Ishikawa (cell line): ENCODE measurements around the gene TRPV3.

ENCODE experiments used
- CEBPB ChIP-seq: IDR thresholded peaks from 2 replicates; pipeline ENCODE4 v1.6.1; 2012
- CREB1 ChIP-seq: IDR thresholded peaks from 2 replicates; pipeline ENCODE4 v1.6.1; 2012; ENCODE audit warnings: low read depth
- EGR1 ChIP-seq: IDR thresholded peaks from 2 replicates; pipeline ENCODE4 v1.6.1; 2012
- EP300 ChIP-seq: IDR thresholded peaks from 2 replicates; pipeline ENCODE4 v1.6.1; 2012; ENCODE audit warnings: borderline replicate concordance
- FOXM1 ChIP-seq: IDR thresholded peaks from 2 replicates; pipeline ENCODE4 v1.6.1; 2012; ENCODE audit warnings: low read depth, borderline replicate concordance
- MAX ChIP-seq: IDR thresholded peaks from 2 replicates; pipeline ENCODE4 v1.6.1; 2012
- NFIC ChIP-seq: IDR thresholded peaks from 2 replicates; pipeline ENCODE4 v1.6.1; 2012
- RAD21 ChIP-seq: IDR thresholded peaks from 2 replicates; pipeline ENCODE4 v1.6.1; 2012; ENCODE audit warnings: low read depth
- TAF1 ChIP-seq: IDR thresholded peaks from 2 replicates; pipeline ENCODE4 v1.6.1; 2012; ENCODE audit warnings: low read depth, mild to moderate bottlenecking
- TCF12 ChIP-seq: IDR thresholded peaks from 2 replicates; pipeline ENCODE4 v1.6.1; 2012; ENCODE audit warnings: low read depth
- TEAD4 ChIP-seq: IDR thresholded peaks from 2 replicates; pipeline ENCODE4 v1.6.1; 2012
- USF1 ChIP-seq: IDR thresholded peaks from 2 replicates; pipeline ENCODE4 v1.6.1; 2012
- YY1 ChIP-seq: IDR thresholded peaks from 2 replicates; pipeline ENCODE4 v1.6.1; 2012; ENCODE audit warnings: low read depth
- ZBTB7A ChIP-seq: IDR thresholded peaks from 2 replicates; pipeline ENCODE4 v1.6.1; 2012; ENCODE audit warnings: low read depth
- TF ChIP-seq, protein P1 (sequence below): IDR thresholded peaks from 2 replicates; pipeline ENCODE4 v1.6.1; 2012; ENCODE audit warnings: low read depth, mild to moderate bottlenecking

Gene TRPV3

DNA sequence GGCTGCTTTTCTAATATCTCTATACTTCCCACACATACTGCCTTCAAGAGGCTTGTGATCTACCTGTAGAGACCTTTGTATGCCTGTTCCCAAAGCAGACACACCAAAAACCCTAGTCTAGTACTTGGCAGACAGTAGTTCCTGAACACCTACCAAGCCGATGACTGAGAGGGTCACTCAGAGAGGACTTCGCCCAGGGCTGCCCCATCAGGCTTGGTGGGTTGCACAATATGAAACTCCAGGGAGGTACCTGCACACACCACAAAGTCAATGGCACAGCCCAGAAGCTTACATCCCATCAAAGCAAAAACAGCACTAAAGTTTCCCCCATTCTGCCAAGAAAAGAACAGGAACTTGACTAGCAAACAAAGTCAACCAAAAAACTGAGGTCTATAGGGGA lies 51.6 kb downstream of the TRPV3 start:
- TF ChIP-seq CEBPB (no peak), RAD21 (no peak), TCF12 (no peak), TEAD4 (no peak), ZBTB7A (no peak)

DNA sequence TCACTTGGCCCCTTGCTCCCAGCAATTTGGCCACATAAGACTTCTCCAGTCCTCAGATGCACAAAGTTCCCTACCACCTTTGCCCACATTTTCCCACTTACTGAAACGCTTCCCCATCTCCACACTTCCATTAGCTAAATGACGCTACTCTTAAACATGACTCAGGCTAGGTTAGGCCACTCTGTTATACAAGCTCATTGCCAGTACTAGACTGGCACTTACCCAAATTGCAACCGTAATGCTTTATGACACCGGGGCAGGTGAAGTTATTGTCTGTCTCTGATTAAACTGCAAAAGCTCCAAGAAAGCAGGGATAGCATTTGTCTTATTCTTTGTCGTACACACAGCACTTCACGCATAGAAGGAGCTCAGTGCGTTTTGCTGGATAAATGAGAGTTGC lies 52.6 kb downstream of the TRPV3 start:
- TF ChIP-seq NFIC, result no peak
- TF ChIP-seq YY1, result no peak
- TF ChIP-seq EGR1, result no peak
- no peak for TF ChIP-seq TAF1
- no peak for TF ChIP-seq RAD21
- TF ChIP-seq MAX, result no peak
- TF ChIP-seq EP300, result no peak
- no peak for TF ChIP-seq CREB1

GRCh38 chr17:3503285-3503684 lies 54.3 kb downstream of the TRPV3 start:
- TF ChIP-seq EP300 (no peak), YY1 (no peak), NFIC (no peak), MAX (no peak), TEAD4 (no peak), CREB1 (no peak), TCF12 (no peak), FOXM1 (no peak), ZBTB7A (no peak), CEBPB (no peak), EGR1 (no peak), TAF1 (no peak), USF1 (no peak), RAD21 (no peak)
- TF ChIP-seq, protein P1, sequence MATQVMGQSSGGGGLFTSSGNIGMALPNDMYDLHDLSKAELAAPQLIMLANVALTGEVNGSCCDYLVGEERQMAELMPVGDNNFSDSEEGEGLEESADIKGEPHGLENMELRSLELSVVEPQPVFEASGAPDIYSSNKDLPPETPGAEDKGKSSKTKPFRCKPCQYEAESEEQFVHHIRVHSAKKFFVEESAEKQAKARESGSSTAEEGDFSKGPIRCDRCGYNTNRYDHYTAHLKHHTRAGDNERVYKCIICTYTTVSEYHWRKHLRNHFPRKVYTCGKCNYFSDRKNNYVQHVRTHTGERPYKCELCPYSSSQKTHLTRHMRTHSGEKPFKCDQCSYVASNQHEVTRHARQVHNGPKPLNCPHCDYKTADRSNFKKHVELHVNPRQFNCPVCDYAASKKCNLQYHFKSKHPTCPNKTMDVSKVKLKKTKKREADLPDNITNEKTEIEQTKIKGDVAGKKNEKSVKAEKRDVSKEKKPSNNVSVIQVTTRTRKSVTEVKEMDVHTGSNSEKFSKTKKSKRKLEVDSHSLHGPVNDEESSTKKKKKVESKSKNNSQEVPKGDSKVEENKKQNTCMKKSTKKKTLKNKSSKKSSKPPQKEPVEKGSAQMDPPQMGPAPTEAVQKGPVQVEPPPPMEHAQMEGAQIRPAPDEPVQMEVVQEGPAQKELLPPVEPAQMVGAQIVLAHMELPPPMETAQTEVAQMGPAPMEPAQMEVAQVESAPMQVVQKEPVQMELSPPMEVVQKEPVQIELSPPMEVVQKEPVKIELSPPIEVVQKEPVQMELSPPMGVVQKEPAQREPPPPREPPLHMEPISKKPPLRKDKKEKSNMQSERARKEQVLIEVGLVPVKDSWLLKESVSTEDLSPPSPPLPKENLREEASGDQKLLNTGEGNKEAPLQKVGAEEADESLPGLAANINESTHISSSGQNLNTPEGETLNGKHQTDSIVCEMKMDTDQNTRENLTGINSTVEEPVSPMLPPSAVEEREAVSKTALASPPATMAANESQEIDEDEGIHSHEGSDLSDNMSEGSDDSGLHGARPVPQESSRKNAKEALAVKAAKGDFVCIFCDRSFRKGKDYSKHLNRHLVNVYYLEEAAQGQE, result no peak

DNA sequence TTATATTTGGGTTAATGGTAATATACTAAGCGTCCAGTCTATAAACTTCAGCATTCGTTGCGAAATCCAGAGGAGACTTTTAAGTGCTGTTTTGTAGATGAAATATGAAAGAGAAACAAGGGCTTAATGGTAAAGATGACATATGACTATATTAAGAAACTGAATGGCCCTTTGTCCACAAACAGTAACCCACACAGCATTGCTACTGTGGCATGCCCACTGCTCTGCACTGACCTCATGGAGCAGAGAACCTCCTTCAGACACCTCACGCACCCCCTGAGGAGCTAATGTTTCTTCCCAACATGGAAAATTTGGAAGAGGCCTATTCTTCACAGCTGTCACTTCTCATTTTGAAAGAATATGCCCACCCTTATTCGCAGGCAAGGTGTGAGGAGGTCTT lies 55.1 kb downstream of the TRPV3 start:
- TF ChIP-seq, protein P1, result no peak
- TF ChIP-seq EGR1 (no peak), ZBTB7A (no peak), FOXM1 (no peak), YY1 (no peak), USF1 (no peak), TCF12 (no peak), CREB1 (no peak), TEAD4 (no peak), EP300 (no peak), NFIC (no peak), CEBPB (no peak), MAX (no peak), RAD21 (no peak), TAF1 (no peak)

- no peak for TF ChIP-seq EGR1
- TF ChIP-seq FOXM1, result no peak
- TF ChIP-seq CREB1, result no peak
- no peak for TF ChIP-seq ZBTB7A
- no peak for TF ChIP-seq TAF1
- no peak for TF ChIP-seq MAX
- no peak for TF ChIP-seq TEAD4
- TF ChIP-seq YY1, result no peak
- no peak for TF ChIP-seq EP300
- TF ChIP-seq NFIC, result no peak
- TF ChIP-seq, protein P1, result no peak
- TF ChIP-seq RAD21, result no peak
- no peak for TF ChIP-seq CEBPB
These were observed 56.3 kb downstream of the TRPV3 start for GRCh38 chr17:3501344-3501743.
